Astrocyte (in vitro differentiated cells and primary cell): ENCODE results near the gene N4BP2L1. TPM values are rescaled to one million over a fixed set of nuclear protein-coding genes. Genes with fewer than 3 reads are reported as not detected.

Source experiments
- DNase-seq: peaks from one replicate; pipeline ENCODE4 v3.0.0-alpha.2; 2010; ENCODE audit warnings: low read depth
- FAIRE-seq: peaks from 2 replicates; lab custom pipeline; 2011; peaks lifted over from hg19 to GRCh38; lab: Jason Lieb, UNC
- H2AFZ ChIP-seq: 2 replicates; pipeline ENCODE4 v1.6.0; 2012; ENCODE audit warnings: low read depth, low read length, inconsistent platforms
- H3K27ac ChIP-seq: 2 replicates; pipeline ENCODE4 v1.5.1; 2011; ENCODE audit warnings: low read depth, low read length, inconsistent platforms
- H3K27me3 ChIP-seq: 2 replicates; pipeline ENCODE4 v1.6.0; 2011; ENCODE audit warnings: low read length, inconsistent platforms; ENCODE audit not compliant: insufficient read depth
- H3K36me3 ChIP-seq: 2 replicates; pipeline ENCODE4 v1.5.1; 2011; ENCODE audit warnings: low read length, inconsistent platforms; ENCODE audit not compliant: insufficient read depth
- H3K4me1 ChIP-seq: 2 replicates; pipeline ENCODE4 v1.5.1; 2011; ENCODE audit warnings: low read length, inconsistent platforms; ENCODE audit not compliant: insufficient read depth
- H3K4me2 ChIP-seq: 2 replicates; pipeline ENCODE4 v1.6.0; 2012; ENCODE audit warnings: low read length, inconsistent platforms
- H3K4me3 ChIP-seq: 2 replicates; pipeline ENCODE4 v1.5.1; 2011; ENCODE audit warnings: low read depth, mild to moderate bottlenecking, low read length, inconsistent platforms; ENCODE audit not compliant: insufficient read depth
- H3K79me2 ChIP-seq: 2 replicates; pipeline ENCODE4 v1.6.0; 2012; ENCODE audit warnings: mild to moderate bottlenecking, low read length, inconsistent platforms; ENCODE audit not compliant: insufficient read depth
- H3K9ac ChIP-seq: 2 replicates; pipeline ENCODE4 v1.6.0; 2012; ENCODE audit warnings: mild to moderate bottlenecking, low read length, inconsistent platforms
- H3K9me3 ChIP-seq: 2 replicates; pipeline ENCODE4 v1.5.1; 2012; ENCODE audit warnings: low read depth, mild to moderate bottlenecking, low read length, inconsistent platforms; ENCODE audit not compliant: insufficient read depth
- H4K20me1 ChIP-seq: 2 replicates; pipeline ENCODE4 v1.6.0; 2012; ENCODE audit warnings: low read length, inconsistent platforms; ENCODE audit not compliant: insufficient read depth
- H3K27ac Mint-ChIP-seq: one replicate; pipeline ENCODE4 v1.8.0; 2021; ENCODE audit warnings: mild to moderate bottlenecking, mixed read lengths; ENCODE audit not compliant: unreplicated experiment
- H3K27me3 Mint-ChIP-seq: one replicate; pipeline ENCODE4 v1.8.0; 2021; ENCODE audit warnings: low read depth, mixed read lengths; ENCODE audit not compliant: unreplicated experiment
- H3K36me3 Mint-ChIP-seq: one replicate; pipeline ENCODE4 v1.8.0; 2021; ENCODE audit warnings: low read depth, mixed read lengths; ENCODE audit not compliant: unreplicated experiment
- H3K4me1 Mint-ChIP-seq: one replicate; pipeline ENCODE4 v1.8.0; 2021; ENCODE audit warnings: low read depth, mixed read lengths; ENCODE audit not compliant: unreplicated experiment
- H3K4me3 Mint-ChIP-seq: one replicate; pipeline ENCODE4 v1.8.0; 2021; ENCODE audit warnings: mild to moderate bottlenecking, moderate library complexity, mixed read lengths; ENCODE audit not compliant: unreplicated experiment
- H3K9me3 Mint-ChIP-seq: one replicate; pipeline ENCODE4 v1.8.0; 2021; ENCODE audit warnings: mild to moderate bottlenecking, mixed read lengths; ENCODE audit not compliant: unreplicated experiment
- EZH2 ChIP-seq: IDR thresholded peaks from 2 replicates; pipeline ENCODE4 v1.6.1; 2012; ENCODE audit warnings: mild to moderate bottlenecking, low read length, inconsistent platforms; ENCODE audit not compliant: insufficient read depth
- total RNA-seq: library from RNA; stranded (reverse); gene quantifications from 2 replicates; pipeline ENCODE4 v1.2.1, GENCODE V29; 2021
- TF ChIP-seq, protein P1 (sequence below): IDR thresholded peaks from 2 replicates; pipeline ENCODE4 v1.5.1; 2011; ENCODE audit warnings: low read depth, mild to moderate bottlenecking, inconsistent platforms, low read length, moderate library complexity; ENCODE audit not compliant: insufficient read depth

Gene N4BP2L1
- total RNA-seq, 1 donor from 2014 or later, result 2.2 TPM

DNA sequence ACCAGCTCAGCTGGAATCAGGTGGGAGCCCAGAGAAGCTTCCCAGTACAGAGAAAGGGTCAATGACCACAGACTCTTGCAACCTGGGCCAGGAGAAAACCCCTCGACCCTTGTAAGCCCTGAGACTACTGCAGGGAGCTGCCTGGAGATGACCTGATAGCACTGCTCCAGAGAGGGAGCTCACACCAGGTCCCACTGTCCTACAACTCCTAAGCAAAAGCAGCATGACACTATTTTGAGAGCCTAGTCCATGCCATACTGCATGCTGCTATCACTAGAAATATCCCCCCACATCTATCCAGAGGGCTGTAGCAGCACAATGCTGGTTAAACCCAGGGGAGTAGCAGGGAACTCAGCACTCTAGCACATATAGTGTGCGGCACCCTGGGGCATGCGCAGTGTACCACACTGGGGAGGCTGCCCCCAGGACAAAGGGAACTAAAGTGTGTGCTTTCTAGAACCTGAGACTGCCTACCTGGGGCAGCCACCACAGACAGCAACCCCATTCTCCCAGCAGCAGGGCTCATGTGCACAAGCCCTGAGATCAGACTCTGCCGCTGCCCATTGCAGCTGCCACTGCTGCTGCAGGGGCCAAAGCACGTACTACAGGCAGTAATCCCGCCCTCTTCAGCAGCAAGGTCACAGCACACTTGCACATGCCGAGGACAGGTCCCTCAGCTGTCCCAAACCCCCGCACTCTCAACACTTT lies 27.1 kb upstream of the N4BP2L1 start:
- H3K9me3 Mint-ChIP-seq, result peaks cover 18% of the 10 kb centered on the region
- Histone ChIP-seq H2AFZ (no peak overlapping the region), H4K20me1 (peaks cover 11% of the 10 kb centered on the region), H3K9me3 (no peaks in the 10 kb centered on the region), H3K27me3 (no peaks in the 10 kb centered on the region), H3K4me3 (no peak overlapping the region), H3K27ac (no peak overlapping the region), H3K36me3 (no peaks in the 10 kb centered on the region), H3K79me2 (no peaks in the 10 kb centered on the region), H3K4me2 (no peak overlapping the region), H3K9ac (no peak overlapping the region), H3K4me1 (no peaks in the 10 kb centered on the region)
- H3K27me3 Mint-ChIP-seq, result no peaks in the 10 kb centered on the region
- FAIRE-seq (no peak), DNase-seq (no peak)
- no peak overlapping the region for H3K27ac Mint-ChIP-seq
- H3K4me3 Mint-ChIP-seq, result no peak overlapping the region
- H3K36me3 Mint-ChIP-seq, result peaks cover 32% of the 10 kb centered on the region
- TF ChIP-seq EZH2, result no peak
- TF ChIP-seq, protein P1, sequence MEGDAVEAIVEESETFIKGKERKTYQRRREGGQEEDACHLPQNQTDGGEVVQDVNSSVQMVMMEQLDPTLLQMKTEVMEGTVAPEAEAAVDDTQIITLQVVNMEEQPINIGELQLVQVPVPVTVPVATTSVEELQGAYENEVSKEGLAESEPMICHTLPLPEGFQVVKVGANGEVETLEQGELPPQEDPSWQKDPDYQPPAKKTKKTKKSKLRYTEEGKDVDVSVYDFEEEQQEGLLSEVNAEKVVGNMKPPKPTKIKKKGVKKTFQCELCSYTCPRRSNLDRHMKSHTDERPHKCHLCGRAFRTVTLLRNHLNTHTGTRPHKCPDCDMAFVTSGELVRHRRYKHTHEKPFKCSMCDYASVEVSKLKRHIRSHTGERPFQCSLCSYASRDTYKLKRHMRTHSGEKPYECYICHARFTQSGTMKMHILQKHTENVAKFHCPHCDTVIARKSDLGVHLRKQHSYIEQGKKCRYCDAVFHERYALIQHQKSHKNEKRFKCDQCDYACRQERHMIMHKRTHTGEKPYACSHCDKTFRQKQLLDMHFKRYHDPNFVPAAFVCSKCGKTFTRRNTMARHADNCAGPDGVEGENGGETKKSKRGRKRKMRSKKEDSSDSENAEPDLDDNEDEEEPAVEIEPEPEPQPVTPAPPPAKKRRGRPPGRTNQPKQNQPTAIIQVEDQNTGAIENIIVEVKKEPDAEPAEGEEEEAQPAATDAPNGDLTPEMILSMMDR, result no peak
- no peaks in the 10 kb centered on the region for H3K4me1 Mint-ChIP-seq

DNA sequence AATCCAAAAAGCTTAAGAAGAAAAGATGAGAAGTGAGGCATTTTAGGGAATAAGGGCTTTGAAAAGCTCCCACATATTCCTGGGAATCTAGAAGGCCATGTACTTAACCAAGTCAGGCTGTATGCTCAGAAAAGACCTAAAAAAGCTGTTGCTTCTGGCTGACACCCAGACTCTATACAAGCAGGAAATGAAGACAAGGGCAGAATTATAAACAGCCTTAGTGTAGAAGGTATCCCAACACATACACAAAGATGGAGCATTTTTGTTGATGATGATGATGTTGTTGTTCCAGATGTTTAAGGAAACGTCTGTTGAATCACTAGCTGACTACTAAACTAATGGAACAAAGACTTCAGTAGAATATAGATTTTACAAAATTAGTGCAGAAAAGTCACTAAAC lies 26.1 kb upstream of the N4BP2L1 start:
- no peak overlapping the region for H3K4me2 ChIP-seq
- Mint-ChIP-seq H3K27ac (no peak overlapping the region), H3K9me3 (peaks cover 18% of the 10 kb centered on the region), H3K27me3 (no peaks in the 10 kb centered on the region), H3K4me1 (no peaks in the 10 kb centered on the region), H3K36me3 (peaks cover 28% of the 10 kb centered on the region), H3K4me3 (no peak overlapping the region)
- H3K27me3 ChIP-seq, result no peaks in the 10 kb centered on the region
- H3K4me1 ChIP-seq, result no peaks in the 10 kb centered on the region
- no peak overlapping the region for H3K4me3 ChIP-seq
- DNase-seq, result no peak
- no peak overlapping the region for H2AFZ ChIP-seq
- H3K79me2 ChIP-seq, result no peaks in the 10 kb centered on the region
- H3K9ac ChIP-seq, result no peak overlapping the region
- no peaks in the 10 kb centered on the region for H3K9me3 ChIP-seq
- no peak overlapping the region for H3K27ac ChIP-seq
- H3K36me3 ChIP-seq, result no peaks in the 10 kb centered on the region
- TF ChIP-seq EZH2, result no peak
- TF ChIP-seq, protein P1, result no peak
- FAIRE-seq, result no peak
- peaks cover 11% of the 10 kb centered on the region for H4K20me1 ChIP-seq

DNA sequence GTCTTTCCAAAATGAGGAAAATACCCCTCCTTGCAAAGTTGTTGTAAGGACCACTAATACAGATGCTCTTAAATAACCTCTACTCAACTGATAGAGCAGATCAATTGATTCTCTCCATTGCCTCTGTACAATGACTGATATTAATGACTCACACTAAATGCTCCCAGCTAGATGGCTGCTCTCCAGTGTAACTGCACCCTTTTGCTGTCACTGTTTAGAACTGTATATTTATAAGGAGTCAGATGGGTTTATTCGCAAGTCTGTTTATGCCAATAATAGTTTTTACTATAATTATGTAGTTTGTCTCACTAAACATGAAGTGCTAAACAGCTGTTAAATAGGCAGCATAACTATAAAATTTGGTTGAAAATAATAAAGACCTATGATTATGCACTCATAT lies 21.0 kb upstream of the N4BP2L1 start:
- no peak for DNase-seq
- H4K20me1 ChIP-seq, result no peaks in the 10 kb centered on the region
- no peak for FAIRE-seq
- no peak overlapping the region for H3K27ac ChIP-seq
- TF ChIP-seq, protein P1, result no peak
- no peak for TF ChIP-seq EZH2
- H3K9ac ChIP-seq, result no peak overlapping the region
- no peaks in the 10 kb centered on the region for H3K4me1 ChIP-seq
- no peak overlapping the region for H3K4me2 ChIP-seq
- Mint-ChIP-seq H3K4me1 (peaks cover 3% of the 10 kb centered on the region), H3K27ac (no peak overlapping the region), H3K4me3 (no peak overlapping the region), H3K9me3 (no peaks in the 10 kb centered on the region), H3K36me3 (peaks cover 2% of the 10 kb centered on the region), H3K27me3 (no peaks in the 10 kb centered on the region)
- H3K9me3 ChIP-seq, result no peaks in the 10 kb centered on the region
- no peak overlapping the region for H3K4me3 ChIP-seq
- no peaks in the 10 kb centered on the region for H3K27me3 ChIP-seq
- no peaks in the 10 kb centered on the region for H3K79me2 ChIP-seq
- no peaks in the 10 kb centered on the region for H3K36me3 ChIP-seq
- no peak overlapping the region for H2AFZ ChIP-seq
